Effector memory CD8-positive, alpha-beta T cell (primary cell): ENCODE data around the gene RALGDS.

Source experiments
- ATAC-seq: fragments of 150-1000 bp; cut with Tn5 transposase; replicated peaks from 2 replicates; pipeline ENCODE4 v1.10.0; 2021; ENCODE audit warnings: mild to moderate bottlenecking, moderate library complexity
- DNase-seq, 3 experiments: peaks; one replicate each; pipeline ENCODE4 v3.0.0; 2021
- H3K27ac Mint-ChIP-seq, 2 donors: one replicate each; pipeline ENCODE4 v1.8.0; 2022; ENCODE audit warnings: mild to moderate bottlenecking in 2 of 2, mixed read lengths in 2 of 2, moderate library complexity in 2 of 2
- H3K27me3 Mint-ChIP-seq, 2 donors: one replicate each; pipeline ENCODE4 v1.8.0; 2022; ENCODE audit warnings: mixed read lengths in 2 of 2
- H3K36me3 Mint-ChIP-seq: one replicate; pipeline ENCODE4 v1.8.0; 2022; ENCODE audit warnings: mild to moderate bottlenecking, moderate library complexity, mixed read lengths; ENCODE audit not compliant: insufficient read depth
- H3K4me1 Mint-ChIP-seq, 2 donors: one replicate each; pipeline ENCODE4 v1.8.0; 2022; ENCODE audit warnings: low read depth in 2 of 2, mixed read lengths in 2 of 2
- H3K4me3 Mint-ChIP-seq, 2 donors: one replicate each; pipeline ENCODE4 v1.8.0; 2022; ENCODE audit warnings: mild to moderate bottlenecking in 2 of 2, mixed read lengths in 2 of 2, moderate library complexity in 2 of 2
- H3K9me3 Mint-ChIP-seq, 2 donors: one replicate each; pipeline ENCODE4 v1.8.0; 2022; ENCODE audit warnings: mixed read lengths in 2 of 2

RALGDS gene

GRCh38 chr9:133116346-133117231 is 4.5 kb downstream of the RALGDS start:
- Mint-ChIP-seq H3K4me1 (peaks cover 50 to 70% of the 10 kb centered on the region in 2 donors), H3K4me3 (peak overlapping the region; percentile 75 to 76), H3K27ac (peak overlapping the region; percentile 96 to 97), H3K9me3 (no peaks in the 10 kb centered on the region), H3K27me3 (no peaks in the 10 kb centered on the region), H3K36me3 (peaks cover 89% of the 10 kb centered on the region)
- DNase-seq (no peak), ATAC-seq (no peak)

- H3K27ac Mint-ChIP-seq, result peak overlapping the region; percentile 96 to 97
- DNase-seq (peak in 1 of 3 experiments; percentile 48), ATAC-seq (peak; percentile 42)
- peak overlapping the region; percentile 75 to 76 for H3K4me3 Mint-ChIP-seq
- peaks cover 93% of the 10 kb centered on the region for H3K36me3 Mint-ChIP-seq
- peaks cover 47 to 68% of the 10 kb centered on the region in 2 donors for H3K4me1 Mint-ChIP-seq
- H3K9me3 Mint-ChIP-seq, result no peaks in the 10 kb centered on the region
- H3K27me3 Mint-ChIP-seq, result no peaks in the 10 kb centered on the region
These were observed 5.3 kb downstream of the RALGDS start for GRCh38 chr9:133115604-133116345.

GRCh38 chr9:133114886-133115603 is 6.0 kb downstream of the RALGDS start:
- peaks cover 47 to 64% of the 10 kb centered on the region in 2 donors for H3K4me1 Mint-ChIP-seq
- peaks cover 94% of the 10 kb centered on the region for H3K36me3 Mint-ChIP-seq
- peak overlapping the region; percentile 96 to 97 for H3K27ac Mint-ChIP-seq
- no peaks in the 10 kb centered on the region for H3K9me3 Mint-ChIP-seq
- no peak for DNase-seq
- no peak for ATAC-seq
- H3K27me3 Mint-ChIP-seq, result no peaks in the 10 kb centered on the region
- peak overlapping the region; percentile 75 to 76 for H3K4me3 Mint-ChIP-seq

GRCh38 chr9:133113949-133114885 is 6.8 kb downstream of the RALGDS start:
- Mint-ChIP-seq H3K9me3 (no peaks in the 10 kb centered on the region), H3K27ac (peak overlapping the region; percentile 96 to 97), H3K27me3 (no peaks in the 10 kb centered on the region), H3K4me3 (peak overlapping the region; percentile 75 to 76), H3K36me3 (peaks cover 94% of the 10 kb centered on the region), H3K4me1 (peaks cover 47 to 61% of the 10 kb centered on the region in 2 donors)
- DNase-seq, result no peak
- ATAC-seq, result no peak

- Mint-ChIP-seq H3K36me3 (peaks cover 94% of the 10 kb centered on the region), H3K27ac (peak overlapping the region; percentile 96 to 97), H3K4me3 (peak overlapping the region; percentile 51 to 75), H3K4me1 (peaks cover 41 to 54% of the 10 kb centered on the region in 2 donors), H3K9me3 (no peaks in the 10 kb centered on the region), H3K27me3 (no peaks in the 10 kb centered on the region)
- ATAC-seq, result peak; percentile 33
- no peak for DNase-seq
These were observed 7.7 kb downstream of the RALGDS start for GRCh38 chr9:133113163-133113948.

- H3K9me3 Mint-ChIP-seq, result no peaks in the 10 kb centered on the region
- H3K36me3 Mint-ChIP-seq, result peaks cover 93% of the 10 kb centered on the region
- DNase-seq (peak; percentile 42 to 72 (median 71)), ATAC-seq (peak; percentile 82)
- peak overlapping the region; percentile 51 to 75 for H3K4me3 Mint-ChIP-seq
- H3K4me1 Mint-ChIP-seq, result peaks cover 33 to 48% of the 10 kb centered on the region in 2 donors
- H3K27ac Mint-ChIP-seq, result peak overlapping the region; percentile 96 to 97
- H3K27me3 Mint-ChIP-seq, result no peaks in the 10 kb centered on the region
These were observed 8.4 kb downstream of the RALGDS start for GRCh38 chr9:133112663-133113026.

GRCh38 chr9:133111808-133112662 is 9.0 kb downstream of the RALGDS start:
- H3K4me3 Mint-ChIP-seq, result peak overlapping the region; percentile 29 to 75

GRCh38 chr9:133109931-133110650 is 10.9 kb downstream of the RALGDS start:
- Mint-ChIP-seq H3K4me3 (no peak overlapping the region), H3K4me1 (peaks cover 21 to 37% of the 10 kb centered on the region in 2 donors), H3K9me3 (no peaks in the 10 kb centered on the region), H3K27ac (peak overlapping the region; percentile 58 to 97), H3K36me3 (peaks cover 91% of the 10 kb centered on the region), H3K27me3 (no peaks in the 10 kb centered on the region)
- no peak for DNase-seq
- no peak for ATAC-seq

More at GRCh38 chr9:133111808-133112662, 9.0 kb downstream of the RALGDS start:
- no peak for DNase-seq
- no peaks in the 10 kb centered on the region for H3K27me3 Mint-ChIP-seq
- H3K27ac Mint-ChIP-seq, result peak overlapping the region; percentile 96 to 97
- no peaks in the 10 kb centered on the region for H3K9me3 Mint-ChIP-seq
- no peak for ATAC-seq
- H3K4me1 Mint-ChIP-seq, result peaks cover 29 to 45% of the 10 kb centered on the region in 2 donors
- H3K36me3 Mint-ChIP-seq, result peaks cover 93% of the 10 kb centered on the region

- Mint-ChIP-seq H3K36me3 (peaks cover 92% of the 10 kb centered on the region), H3K4me3 (no peak overlapping the region), H3K4me1 (peaks cover 17 to 27% of the 10 kb centered on the region in 2 donors), H3K9me3 (no peaks in the 10 kb centered on the region), H3K27ac (peak overlapping the region; percentile 58 to 97), H3K27me3 (no peaks in the 10 kb centered on the region)
- ATAC-seq (no peak), DNase-seq (no peak)
These were observed 12.0 kb downstream of the RALGDS start for GRCh38 chr9:133108794-133109641.
